ENCODE results near the gene CROT. TPM values are rescaled to one million over a fixed set of nuclear protein-coding genes. Genes with fewer than 3 reads are reported as not detected.

Gene CROT
- total and polyA plus RNA-seq, 5 donors from 2014 or later: 5.8 to 12.4 (median 6.7) TPM

DNA sequence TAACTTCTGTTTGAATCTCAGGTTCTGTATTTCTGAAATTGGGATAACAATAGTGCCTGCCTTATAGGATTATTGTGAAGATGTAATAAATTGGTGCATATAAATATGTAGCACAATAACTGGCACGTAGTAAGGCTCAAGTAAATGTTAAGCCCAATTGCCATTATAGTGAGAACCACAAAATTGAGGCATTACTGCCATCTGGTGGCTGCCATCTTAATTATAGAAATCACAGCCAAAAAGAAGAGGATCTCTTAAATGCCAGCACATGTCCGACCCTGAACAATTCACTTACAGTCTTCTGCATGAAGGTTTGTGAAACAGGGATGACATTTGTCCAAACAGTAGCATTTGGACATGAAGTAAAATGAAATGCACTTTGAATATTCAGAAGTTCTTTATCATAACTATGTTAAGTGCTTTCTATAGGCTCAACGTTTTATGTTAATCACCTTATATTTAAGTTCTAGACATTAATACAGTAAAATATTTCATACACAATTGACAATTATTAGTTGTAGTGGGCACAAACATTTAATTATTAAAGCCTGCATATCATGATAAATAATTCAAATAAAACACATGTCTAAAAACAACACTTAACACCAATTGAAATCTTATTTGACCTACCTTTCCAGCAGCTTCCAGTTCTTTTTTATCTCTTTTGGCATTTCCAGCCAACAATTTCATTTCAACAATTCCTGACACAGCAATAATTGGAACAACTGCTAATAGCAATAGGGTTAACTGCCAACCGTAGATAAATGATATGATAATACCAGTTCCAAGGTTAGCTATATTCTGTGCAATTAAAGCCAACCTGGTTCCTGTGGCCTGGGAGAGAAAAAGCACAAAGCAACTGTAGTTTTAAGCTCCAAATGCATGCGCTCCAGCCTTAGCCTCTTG, 71.5 kb downstream of the CROT start:
- no peaks in the 10 kb centered on the region for H3K4me1 Mint-ChIP-seq
- H3K4me1 ChIP-seq (ENCODE audit: control insufficient read depth, insufficient read depth, low read length, poor library complexity, severe bottlenecking): no peaks in the 10 kb centered on the region
- H3K27ac ChIP-seq (ENCODE audit: insufficient read depth, low read length, poor library complexity, severe bottlenecking): no peak overlapping the region
- H3K4me3 ChIP-seq (ENCODE audit: low read depth, low read length): no peak overlapping the region
- no peaks in the 10 kb centered on the region for H3K27me3 ChIP-seq (ENCODE audit: control insufficient read depth, insufficient read depth, low read length)
- no peak overlapping the region for H3K27ac Mint-ChIP-seq
- DNase-seq (peak; percentile 47 to 76 (median 69)), ATAC-seq (ENCODE audit: low read depth in 2 of 2) (peak; percentile 42 to 57)
- H3K36me3 Mint-ChIP-seq: no peaks in the 10 kb centered on the region
- peaks cover 0 to under 1% (median 0%) of the 10 kb centered on the region in 7 donors for H3K9me3 Mint-ChIP-seq
- no peaks in the 10 kb centered on the region for H3K9me3 ChIP-seq (ENCODE audit: control insufficient read depth in 2 of 2, low read length in 2 of 2)
- no peak overlapping the region for H3K4me3 Mint-ChIP-seq
- peaks cover 19% of the 10 kb centered on the region for H3K27me3 Mint-ChIP-seq
- no peaks in the 10 kb centered on the region for H3K36me3 ChIP-seq (ENCODE audit: control insufficient read depth, insufficient read depth, low read length)

DNA sequence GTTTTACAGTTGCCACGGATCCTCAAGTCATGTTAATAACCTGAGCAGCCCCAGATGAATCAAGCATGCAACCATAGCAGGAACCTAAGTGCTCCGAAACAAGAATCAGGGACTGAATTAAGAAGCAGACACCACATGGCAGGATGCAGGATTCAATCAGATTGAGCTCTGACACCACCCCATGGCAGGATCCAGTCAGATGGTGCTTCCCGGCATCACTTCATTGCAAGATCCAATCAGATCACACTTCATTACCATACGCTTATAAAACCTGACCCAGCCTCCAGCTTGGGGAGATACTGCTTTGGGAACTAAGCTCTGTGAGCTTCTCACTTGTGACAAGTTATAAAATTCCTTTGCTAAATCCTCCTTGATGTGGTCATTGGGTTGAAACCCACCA, 74.7 kb downstream of the CROT start:
- no peak for DNase-seq
- no peaks in the 10 kb centered on the region for H3K36me3 ChIP-seq (ENCODE audit: control insufficient read depth, insufficient read depth, low read length)
- ATAC-seq (ENCODE audit: low read depth in 2 of 2): no peak
- no peaks in the 10 kb centered on the region for H3K36me3 Mint-ChIP-seq
- no peaks in the 10 kb centered on the region for H3K27me3 ChIP-seq (ENCODE audit: control insufficient read depth, insufficient read depth, low read length)
- no peaks in the 10 kb centered on the region for H3K4me1 ChIP-seq (ENCODE audit: control insufficient read depth, insufficient read depth, low read length, poor library complexity, severe bottlenecking)
- no peaks in the 10 kb centered on the region for H3K4me1 Mint-ChIP-seq
- H3K9me3 ChIP-seq (ENCODE audit: control insufficient read depth in 2 of 2, low read length in 2 of 2): no peaks in the 10 kb centered on the region
- H3K4me3 Mint-ChIP-seq: no peak overlapping the region
- no peak overlapping the region for H3K27ac ChIP-seq (ENCODE audit: insufficient read depth, low read length, poor library complexity, severe bottlenecking)
- H3K27me3 Mint-ChIP-seq: peaks cover 28% of the 10 kb centered on the region
- no peak overlapping the region for H3K27ac Mint-ChIP-seq
- peaks cover 0 to 1% (median 0%) of the 10 kb centered on the region in 7 donors for H3K9me3 Mint-ChIP-seq
- H3K4me3 ChIP-seq (ENCODE audit: low read depth, low read length): no peak overlapping the region

DNA sequence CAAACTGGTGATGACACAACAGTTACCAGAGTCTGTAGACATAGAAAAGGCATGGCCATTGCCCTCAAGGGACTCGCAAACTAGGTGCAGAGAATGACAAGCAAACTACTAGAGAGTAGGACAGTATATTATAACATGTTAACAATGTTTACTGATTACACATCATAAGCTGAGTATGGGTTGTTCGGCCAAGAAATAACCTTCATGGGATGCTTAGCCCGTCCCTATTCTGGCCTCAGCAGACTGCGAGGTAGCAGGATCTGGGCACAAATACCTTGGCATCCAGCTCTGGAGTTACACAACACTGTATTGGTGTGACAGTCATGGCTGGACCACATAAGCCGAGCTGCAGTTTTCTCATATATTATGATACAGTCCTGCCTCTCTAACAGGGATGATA, 78.6 kb downstream of the CROT start:
- no peaks in the 10 kb centered on the region for H3K36me3 ChIP-seq (ENCODE audit: control insufficient read depth, insufficient read depth, low read length)
- no peaks in the 10 kb centered on the region for H3K4me1 ChIP-seq (ENCODE audit: control insufficient read depth, insufficient read depth, low read length, poor library complexity, severe bottlenecking)
- Mint-ChIP-seq H3K4me3 (no peak overlapping the region), H3K4me1 (no peaks in the 10 kb centered on the region), H3K27ac (no peak overlapping the region), H3K9me3 (peaks cover 0 to 3% (median 0%) of the 10 kb centered on the region in 7 donors), H3K36me3 (no peaks in the 10 kb centered on the region), H3K27me3 (peaks cover 28% of the 10 kb centered on the region)
- DNase-seq (no peak), ATAC-seq (ENCODE audit: low read depth in 2 of 2) (no peak)
- H3K27ac ChIP-seq (ENCODE audit: insufficient read depth, low read length, poor library complexity, severe bottlenecking): no peak overlapping the region
- H3K27me3 ChIP-seq (ENCODE audit: control insufficient read depth, insufficient read depth, low read length): no peaks in the 10 kb centered on the region
- H3K4me3 ChIP-seq (ENCODE audit: low read depth, low read length): no peak overlapping the region
- no peaks in the 10 kb centered on the region for H3K9me3 ChIP-seq (ENCODE audit: control insufficient read depth in 2 of 2, low read length in 2 of 2)

DNA sequence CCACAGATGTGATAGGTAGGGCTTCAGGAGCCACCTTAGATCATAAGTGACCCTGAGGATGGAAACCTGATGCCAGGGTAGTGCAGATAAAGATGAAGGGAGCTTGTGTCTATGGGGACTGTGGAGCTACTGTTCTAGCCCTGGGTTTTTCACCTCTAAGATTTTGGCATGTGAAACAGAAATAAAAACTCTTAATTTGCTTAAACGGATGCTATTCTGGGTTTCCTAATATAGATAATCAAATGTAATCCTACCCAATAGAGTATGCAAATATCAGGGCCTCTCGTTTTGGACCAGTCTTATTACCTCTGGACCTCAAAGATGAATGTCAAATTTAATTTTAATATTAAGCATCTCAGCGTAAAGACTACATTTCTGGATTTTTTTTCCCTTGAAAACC, 80.7 kb downstream of the CROT start:
- Mint-ChIP-seq H3K9me3 (peaks cover 0 to 3% (median 0%) of the 10 kb centered on the region in 7 donors), H3K27ac (no peak overlapping the region), H3K36me3 (no peaks in the 10 kb centered on the region), H3K27me3 (peaks cover 29% of the 10 kb centered on the region), H3K4me1 (no peaks in the 10 kb centered on the region), H3K4me3 (no peak overlapping the region)
- ATAC-seq (ENCODE audit: low read depth in 2 of 2) (no peak), DNase-seq (no peak)
- H3K27ac ChIP-seq (ENCODE audit: insufficient read depth, low read length, poor library complexity, severe bottlenecking): no peak overlapping the region
- H3K9me3 ChIP-seq (ENCODE audit: control insufficient read depth in 2 of 2, low read length in 2 of 2): no peaks in the 10 kb centered on the region
- no peaks in the 10 kb centered on the region for H3K4me1 ChIP-seq (ENCODE audit: control insufficient read depth, insufficient read depth, low read length, poor library complexity, severe bottlenecking)
- H3K27me3 ChIP-seq (ENCODE audit: control insufficient read depth, insufficient read depth, low read length): no peaks in the 10 kb centered on the region
- H3K36me3 ChIP-seq (ENCODE audit: control insufficient read depth, insufficient read depth, low read length): no peaks in the 10 kb centered on the region
- H3K4me3 ChIP-seq (ENCODE audit: low read depth, low read length): no peak overlapping the region

DNA sequence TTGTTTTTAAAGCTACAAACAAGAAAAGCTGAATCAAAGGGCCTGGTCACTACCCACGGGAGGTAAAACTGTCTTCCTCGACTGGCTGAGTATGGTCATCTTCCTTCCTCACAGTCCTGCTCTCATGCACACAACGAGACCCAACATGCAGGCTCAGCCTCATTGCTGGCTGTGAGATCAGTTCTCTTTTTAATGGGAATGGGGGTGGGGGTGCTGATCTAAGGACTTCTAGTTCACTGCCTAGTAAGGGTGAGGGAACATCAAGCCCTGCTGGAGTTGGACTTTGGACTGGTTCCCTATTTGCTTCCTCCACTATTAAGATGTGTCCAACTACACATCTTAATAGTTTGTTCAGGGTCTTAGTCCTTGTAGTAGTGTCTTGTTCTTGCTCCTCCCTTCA, 81.8 kb downstream of the CROT start:
- Mint-ChIP-seq H3K4me1 (no peaks in the 10 kb centered on the region), H3K36me3 (no peaks in the 10 kb centered on the region), H3K27me3 (peaks cover 31% of the 10 kb centered on the region), H3K27ac (no peak overlapping the region), H3K9me3 (peaks cover 0 to 3% (median 0%) of the 10 kb centered on the region in 7 donors), H3K4me3 (no peak overlapping the region)
- H3K4me3 ChIP-seq (ENCODE audit: low read depth, low read length): no peak overlapping the region
- peaks cover 4% of the 10 kb centered on the region for H3K27me3 ChIP-seq (ENCODE audit: control insufficient read depth, insufficient read depth, low read length)
- no peak overlapping the region for H3K27ac ChIP-seq (ENCODE audit: insufficient read depth, low read length, poor library complexity, severe bottlenecking)
- ATAC-seq (ENCODE audit: low read depth in 2 of 2) (no peak), DNase-seq (no peak)
- H3K36me3 ChIP-seq (ENCODE audit: control insufficient read depth, insufficient read depth, low read length): no peaks in the 10 kb centered on the region
- H3K9me3 ChIP-seq (ENCODE audit: control insufficient read depth in 2 of 2, low read length in 2 of 2): no peaks in the 10 kb centered on the region
- H3K4me1 ChIP-seq (ENCODE audit: control insufficient read depth, insufficient read depth, low read length, poor library complexity, severe bottlenecking): no peaks in the 10 kb centered on the region

DNA sequence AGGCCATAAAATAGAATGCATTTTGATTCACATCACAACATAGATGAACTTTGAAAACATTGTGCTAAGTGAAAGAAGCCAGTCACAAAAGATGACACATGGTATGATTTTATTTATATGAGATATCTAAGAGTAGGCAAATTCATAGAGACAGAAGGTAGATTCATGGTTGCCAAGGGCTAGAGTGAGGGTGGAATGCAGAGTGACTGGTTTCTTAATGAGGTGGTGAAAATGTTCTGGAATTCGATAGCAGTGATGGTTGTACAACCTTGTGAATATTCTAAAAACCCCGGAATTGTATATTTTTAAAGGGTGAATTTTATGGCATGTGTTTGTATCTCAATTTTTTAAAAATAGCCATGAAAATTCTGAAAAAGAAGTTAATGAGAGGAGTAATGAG, 87.1 kb downstream of the CROT start:
- Histone ChIP-seq H3K36me3 (ENCODE audit: control insufficient read depth, insufficient read depth, low read length) (no peaks in the 10 kb centered on the region), H3K27ac (ENCODE audit: insufficient read depth, low read length, poor library complexity, severe bottlenecking) (no peak overlapping the region), H3K27me3 (ENCODE audit: control insufficient read depth, insufficient read depth, low read length) (peaks cover 4% of the 10 kb centered on the region), H3K4me3 (ENCODE audit: low read depth, low read length) (no peak overlapping the region), H3K9me3 (ENCODE audit: control insufficient read depth in 2 of 2, low read length in 2 of 2) (no peaks in the 10 kb centered on the region), H3K4me1 (ENCODE audit: control insufficient read depth, insufficient read depth, low read length, poor library complexity, severe bottlenecking) (no peaks in the 10 kb centered on the region)
- Mint-ChIP-seq H3K36me3 (no peaks in the 10 kb centered on the region), H3K27ac (no peak overlapping the region), H3K4me1 (no peaks in the 10 kb centered on the region), H3K9me3 (peaks cover 0 to 3% (median 0%) of the 10 kb centered on the region in 7 donors), H3K27me3 (peaks cover 21% of the 10 kb centered on the region), H3K4me3 (no peak overlapping the region)
- ATAC-seq (ENCODE audit: low read depth in 2 of 2) (no peak), DNase-seq (no peak)

DNA sequence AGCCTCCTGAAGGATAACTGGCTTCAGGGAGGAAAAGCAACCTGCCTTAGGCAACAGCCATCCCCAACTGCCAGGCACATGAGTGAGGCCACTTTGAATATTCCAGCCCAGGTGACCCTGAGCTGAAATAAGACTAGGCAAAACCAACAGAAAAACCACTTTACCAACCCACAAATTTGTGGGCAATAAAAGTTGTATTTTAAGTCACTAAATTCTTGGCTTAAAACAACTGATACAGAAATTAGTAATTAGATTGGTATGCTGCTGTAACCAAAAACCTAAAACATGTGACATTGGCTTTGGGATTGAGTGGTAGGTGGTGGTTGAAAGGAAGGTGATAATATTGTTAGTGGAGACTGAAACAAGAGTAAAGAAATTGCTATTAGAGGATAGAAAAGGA, 90.1 kb downstream of the CROT start:
- peaks cover 0 to 2% (median 0%) of the 10 kb centered on the region in 7 donors for H3K9me3 Mint-ChIP-seq
- Histone ChIP-seq H3K4me3 (ENCODE audit: low read depth, low read length) (no peak overlapping the region), H3K36me3 (ENCODE audit: control insufficient read depth, insufficient read depth, low read length) (no peaks in the 10 kb centered on the region), H3K27me3 (ENCODE audit: control insufficient read depth, insufficient read depth, low read length) (peaks cover 4% of the 10 kb centered on the region), H3K27ac (ENCODE audit: insufficient read depth, low read length, poor library complexity, severe bottlenecking) (no peak overlapping the region), H3K9me3 (ENCODE audit: control insufficient read depth in 2 of 2, low read length in 2 of 2) (no peaks in the 10 kb centered on the region), H3K4me1 (ENCODE audit: control insufficient read depth, insufficient read depth, low read length, poor library complexity, severe bottlenecking) (no peaks in the 10 kb centered on the region)
- H3K4me3 Mint-ChIP-seq: no peak overlapping the region
- no peak for ATAC-seq (ENCODE audit: low read depth in 2 of 2)
- H3K27ac Mint-ChIP-seq: no peak overlapping the region
- no peaks in the 10 kb centered on the region for H3K4me1 Mint-ChIP-seq
- peaks cover 16% of the 10 kb centered on the region for H3K27me3 Mint-ChIP-seq
- no peaks in the 10 kb centered on the region for H3K36me3 Mint-ChIP-seq
- DNase-seq: no peak

DNA sequence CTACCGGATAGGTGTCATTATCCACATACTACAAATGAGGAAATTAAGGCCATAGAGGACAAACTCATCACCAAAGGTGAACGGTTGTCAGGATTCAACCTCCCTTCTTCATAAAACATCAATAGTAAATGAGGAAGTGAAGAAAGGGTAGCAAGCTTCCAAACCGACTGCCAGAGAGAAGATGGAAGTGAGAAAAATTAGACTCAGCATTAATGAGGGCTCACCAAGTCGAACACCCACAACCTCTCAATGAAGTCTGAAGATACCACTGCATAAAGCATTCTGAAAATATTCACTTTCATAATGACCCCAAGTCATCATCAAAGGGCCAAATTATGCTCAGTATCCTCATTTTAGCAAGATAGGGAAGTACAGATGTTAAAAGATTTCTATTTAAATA, 100.4 kb downstream of the CROT start:
- DNase-seq (no peak), ATAC-seq (ENCODE audit: low read depth in 2 of 2) (no peak)
- H3K36me3 Mint-ChIP-seq: no peaks in the 10 kb centered on the region
- H3K9me3 Mint-ChIP-seq: peaks cover 0 to 2% (median 0%) of the 10 kb centered on the region in 7 donors
- H3K4me1 Mint-ChIP-seq: no peaks in the 10 kb centered on the region
- H3K27me3 Mint-ChIP-seq: peaks cover 16% of the 10 kb centered on the region
- no peak overlapping the region for H3K27ac ChIP-seq (ENCODE audit: insufficient read depth, low read length, poor library complexity, severe bottlenecking)
- H3K27me3 ChIP-seq (ENCODE audit: control insufficient read depth, insufficient read depth, low read length): peaks cover 3% of the 10 kb centered on the region
- no peak overlapping the region for H3K4me3 ChIP-seq (ENCODE audit: low read depth, low read length)
- no peaks in the 10 kb centered on the region for H3K9me3 ChIP-seq (ENCODE audit: control insufficient read depth in 2 of 2, low read length in 2 of 2)
- no peak overlapping the region for H3K27ac Mint-ChIP-seq
- no peak overlapping the region for H3K4me3 Mint-ChIP-seq
- no peaks in the 10 kb centered on the region for H3K36me3 ChIP-seq (ENCODE audit: control insufficient read depth, insufficient read depth, low read length)
- no peaks in the 10 kb centered on the region for H3K4me1 ChIP-seq (ENCODE audit: control insufficient read depth, insufficient read depth, low read length, poor library complexity, severe bottlenecking)

Data from CD4-positive, CD25-positive, alpha-beta regulatory T cell (primary cell).